ENCODE measurements around the gene CCDC33. TPM values are rescaled to one million over a fixed set of nuclear protein-coding genes. Genes with fewer than 3 reads are reported as not detected.

Gene CCDC33
- polyA plus RNA-seq, 1 of the 3 experiments (the other 2 are of a cell fraction) = 4.0 TPM

- CTCF ChIA-PET = interaction anchor here (0.9 to 4.1 kb wide), 17 partner anchors 8 to 138 kb away, joined by 3 to 27 read pairs (median 4); no protein-coding TSS in a partner anchor
- TF ChIP-seq RAD21 (IDR thresholded peaks at IDR 0.05; ENCODE audit: low read length) = peak; percentile 37
- no peak for TF ChIP-seq TEAD4 (IDR thresholded peaks at IDR 0.05; ENCODE audit: borderline replicate concordance, insufficient read depth)
- TF ChIP-seq CHD2 (IDR thresholded peaks at IDR 0.05; ENCODE audit: low read length, partially characterized antibody) = no peak
- no peak for TF ChIP-seq YY1 (IDR thresholded peaks at IDR 0.05; ENCODE audit: low read depth)
- no peak for TF ChIP-seq USF2 (IDR thresholded peaks at IDR 0.05; ENCODE audit: borderline replicate concordance, low read depth, low read length)
- no peak for TF ChIP-seq EP300 (IDR thresholded peaks at IDR 0.05; ENCODE audit: borderline replicate concordance in 1 of 2, low read depth in 1 of 2, low read length in 1 of 2)
- TF ChIP-seq, protein P1, sequence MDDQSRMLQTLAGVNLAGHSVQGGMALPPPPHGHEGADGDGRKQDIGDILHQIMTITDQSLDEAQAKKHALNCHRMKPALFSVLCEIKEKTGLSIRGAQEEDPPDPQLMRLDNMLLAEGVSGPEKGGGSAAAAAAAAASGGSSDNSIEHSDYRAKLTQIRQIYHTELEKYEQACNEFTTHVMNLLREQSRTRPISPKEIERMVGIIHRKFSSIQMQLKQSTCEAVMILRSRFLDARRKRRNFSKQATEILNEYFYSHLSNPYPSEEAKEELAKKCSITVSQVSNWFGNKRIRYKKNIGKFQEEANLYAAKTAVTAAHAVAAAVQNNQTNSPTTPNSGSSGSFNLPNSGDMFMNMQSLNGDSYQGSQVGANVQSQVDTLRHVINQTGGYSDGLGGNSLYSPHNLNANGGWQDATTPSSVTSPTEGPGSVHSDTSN (IDR thresholded peaks at IDR 0.05) = no peak
- TF ChIP-seq REST (IDR thresholded peaks at IDR 0.05; ENCODE audit: low read depth, low read length) = no peak
- Histone ChIP-seq H3K79me2 (ENCODE audit: insufficient read depth) (no peaks in the 10 kb centered on the region), H3K9me3 (no peaks in the 10 kb centered on the region), H2AFZ (ENCODE audit: low read depth) (no peak overlapping the region), H3K4me2 (no peak overlapping the region), H3K4me3 (ENCODE audit: low read depth in 2 of 2, low read length in 1 of 2) (no peak overlapping the region), H3K27me3 (ENCODE audit: insufficient read depth) (no peaks in the 10 kb centered on the region), H3K36me3 (replicated peaks in 1 of 2; ENCODE audit: control insufficient read depth in 1 of 2, insufficient read depth in 2 of 2, low read length in 1 of 2) (no peaks in the 10 kb centered on the region), H4K20me1 (ENCODE audit: insufficient read depth) (no peaks in the 10 kb centered on the region), H3K4me1 (ENCODE audit: control insufficient read depth in 1 of 2, insufficient read depth in 2 of 2, low read depth in 1 of 2, low read length in 1 of 2) (peaks cover 4 to 57% of the 10 kb centered on the region in 2 experiments; a peak in 3 of 4 replicates), H3K9me2 (no peaks in the 10 kb centered on the region), H3F3A (replicated peaks; ENCODE audit: insufficient read depth) (no peaks in the 10 kb centered on the region), H3K27ac (ENCODE audit: low read depth in 2 of 2, low read length in 1 of 2) (peak overlapping the region in 1 of 2 experiments; percentile 79; a peak in 2 of 4 replicates), H3K9ac (no peak overlapping the region)
- WGBS (ENCODE audit: low lambda C conversion rate) = 71% methylated on average over 5 of the region's 5 CpGs
- POLR2A ChIA-PET = interaction anchor here (1.1 to 2.7 kb wide), 8 partner anchors 8 to 60 kb away, joined by 3 to 10 read pairs (median 4); partner anchors contain the start of gene STRA6
- no peak for DNase-seq
These were observed 27.3 kb downstream of the CCDC33 start for GRCh38 chr15:74263466-74263865.

DNA sequence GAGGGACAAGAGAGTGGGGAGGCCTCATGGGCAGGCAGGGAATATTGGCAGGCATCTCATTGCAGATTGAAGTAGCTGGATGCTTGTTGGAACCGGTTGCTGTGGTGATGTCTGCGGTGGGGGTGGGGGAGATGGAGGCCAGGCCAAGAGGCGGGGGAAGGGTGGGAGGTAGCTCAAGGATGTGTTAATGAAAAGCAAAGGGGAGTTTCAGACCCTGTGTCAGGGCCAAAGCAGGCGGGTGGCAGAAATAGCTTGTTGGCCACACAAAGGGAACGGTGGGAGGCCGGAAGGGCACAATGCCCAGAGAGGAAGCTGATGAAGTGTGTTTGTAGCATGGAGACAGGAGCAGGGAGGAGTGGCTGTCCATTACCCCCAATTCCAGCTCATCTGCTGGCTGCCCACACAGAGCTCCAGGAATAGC is 28.0 kb downstream of the CCDC33 start:
- WGBS (ENCODE audit: low lambda C conversion rate) = 65% methylated on average over 6 of the region's 6 CpGs
- no peak for DNase-seq
- no peak overlapping the region for H2AFZ ChIP-seq (ENCODE audit: low read depth)
- no peaks in the 10 kb centered on the region for H3K27me3 ChIP-seq (ENCODE audit: insufficient read depth)
- ChIA-PET POLR2A (interaction anchor here (1.1 to 2.7 kb wide), 7 partner anchors 8 to 61 kb away, joined by 3 to 10 read pairs (median 4); partner anchors contain the start of gene STRA6), CTCF (interaction anchor here (0.7 to 4.1 kb wide), 12 partner anchors 14 to 138 kb away, joined by 3 to 27 read pairs (median 4); no protein-coding TSS in a partner anchor)
- no peaks in the 10 kb centered on the region for H3K36me3 ChIP-seq (replicated peaks in 1 of 2; ENCODE audit: control insufficient read depth in 1 of 2, insufficient read depth in 2 of 2, low read length in 1 of 2)
- H4K20me1 ChIP-seq (ENCODE audit: insufficient read depth) = no peaks in the 10 kb centered on the region
- H3K27ac ChIP-seq (ENCODE audit: low read depth in 2 of 2, low read length in 1 of 2) = peak overlapping the region in 1 of 2 experiments; percentile 79; a peak in 2 of 4 replicates
- H3K9ac ChIP-seq = no peak overlapping the region
- TF ChIP-seq EZH2phosphoT487 (IDR thresholded peaks at IDR 0.05; ENCODE audit: borderline replicate concordance, low read depth) (no peak), IRF3 (IDR thresholded peaks at IDR 0.05; ENCODE audit: low read depth, low read length) (no peak), CHD2 (IDR thresholded peaks at IDR 0.05; ENCODE audit: low read length, partially characterized antibody) (peak; percentile 51), EP300 (IDR thresholded peaks at IDR 0.05; ENCODE audit: borderline replicate concordance in 1 of 2, low read depth in 1 of 2, low read length in 1 of 2) (no peak)
- no peaks in the 10 kb centered on the region for H3K79me2 ChIP-seq (ENCODE audit: insufficient read depth)
- peaks cover 0 to 51% of the 10 kb centered on the region in 2 experiments; a peak in 2 of 4 replicates for H3K4me1 ChIP-seq (ENCODE audit: control insufficient read depth in 1 of 2, insufficient read depth in 2 of 2, low read depth in 1 of 2, low read length in 1 of 2)
- no peaks in the 10 kb centered on the region for H3F3A ChIP-seq (replicated peaks; ENCODE audit: insufficient read depth)
- H3K4me2 ChIP-seq = no peak overlapping the region
- no peaks in the 10 kb centered on the region for H3K9me2 ChIP-seq
- no peaks in the 10 kb centered on the region for H3K9me3 ChIP-seq
- H3K4me3 ChIP-seq (ENCODE audit: low read depth in 2 of 2, low read length in 1 of 2) = no peak overlapping the region
